NOMO-1 (cell line): ENCODE results near the gene PLEKHJ1.

Experiments
- DNase-seq, 2 experiments: peaks; one replicate each; lab custom pipeline; 2025; ENCODE audit not compliant: unreplicated experiment in 2 of 2; lab: John Stamatoyannopoulos, UW

PLEKHJ1 gene

DNA sequence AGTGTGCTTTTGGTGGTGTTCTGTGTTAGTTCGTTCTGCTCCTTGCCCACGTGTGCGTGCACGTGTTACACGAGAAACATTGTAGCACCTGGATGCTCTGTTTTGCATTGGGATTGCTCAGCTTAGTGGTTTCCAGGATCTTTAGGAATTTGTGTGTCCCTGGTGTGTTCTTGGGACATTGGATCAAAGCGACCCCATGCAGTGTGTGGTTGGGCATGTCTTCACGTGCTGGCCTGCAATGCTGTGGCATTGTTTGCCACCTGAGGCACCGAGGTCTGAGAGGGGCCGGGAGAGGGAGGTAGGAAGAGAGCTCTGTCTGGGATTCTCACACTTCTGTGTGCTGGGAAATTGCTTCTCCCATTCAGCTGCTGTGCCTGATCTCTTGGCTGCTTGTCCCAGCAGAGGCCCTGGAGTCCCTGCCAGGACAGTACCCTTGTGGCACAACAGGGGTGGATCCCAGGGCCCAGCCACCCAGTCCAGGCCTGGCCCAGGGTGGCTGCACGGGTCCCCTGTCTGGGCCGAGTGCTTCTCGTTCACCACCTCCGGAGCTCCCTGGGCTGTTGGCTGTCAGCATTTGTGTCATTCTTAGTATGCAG is 11.3 kb downstream of the PLEKHJ1 start:
- DNase-seq, result no peak

GRCh38 chr19:2223959-2224358 is 12.2 kb downstream of the PLEKHJ1 start:
- no peak for DNase-seq

DNA sequence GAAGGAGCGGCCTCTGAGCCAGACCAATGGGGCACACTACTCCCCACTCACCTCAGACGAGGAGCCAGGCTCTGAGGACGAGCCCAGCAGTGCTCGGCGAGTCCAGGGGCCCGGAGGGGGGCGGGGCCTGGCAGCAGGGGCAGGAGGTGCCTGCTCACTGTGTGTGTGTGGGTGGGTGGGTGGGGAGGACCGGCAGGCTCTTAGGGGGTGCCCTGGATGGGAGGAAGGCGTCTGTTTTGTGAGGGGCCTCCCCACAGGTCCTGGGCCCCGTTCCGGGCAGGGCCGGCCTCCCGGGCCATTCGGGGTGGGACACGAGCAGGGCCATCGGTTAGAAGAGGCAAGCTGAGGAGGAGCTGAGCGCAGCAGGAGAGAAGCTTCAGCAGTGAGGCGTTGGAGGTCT is 12.7 kb downstream of the PLEKHJ1 start:
- no peak for DNase-seq

DNA sequence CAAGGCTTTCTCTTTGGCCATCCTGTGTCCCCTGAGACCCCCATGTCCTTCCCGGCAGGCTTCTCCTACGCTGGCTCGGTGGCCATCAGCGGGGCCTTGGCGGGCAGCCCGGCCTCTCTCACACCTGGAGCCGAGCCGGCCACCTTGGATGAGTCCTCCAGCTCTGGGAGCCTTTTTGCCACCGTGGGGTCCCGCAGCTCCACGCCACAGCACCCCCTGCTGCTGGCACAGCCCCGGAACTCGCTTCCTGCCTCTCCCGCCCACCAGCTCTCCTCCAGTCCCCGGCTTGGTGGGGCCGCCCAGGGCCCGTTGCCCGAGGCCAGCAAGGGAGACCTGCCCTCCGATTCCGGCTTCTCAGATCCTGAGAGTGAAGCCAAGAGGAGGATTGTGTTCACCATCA is 14.2 kb downstream of the PLEKHJ1 start:
- no peak for DNase-seq

GRCh38 chr19:2221250-2221831 is 14.8 kb downstream of the PLEKHJ1 start:
- DNase-seq, result no peak

DNA sequence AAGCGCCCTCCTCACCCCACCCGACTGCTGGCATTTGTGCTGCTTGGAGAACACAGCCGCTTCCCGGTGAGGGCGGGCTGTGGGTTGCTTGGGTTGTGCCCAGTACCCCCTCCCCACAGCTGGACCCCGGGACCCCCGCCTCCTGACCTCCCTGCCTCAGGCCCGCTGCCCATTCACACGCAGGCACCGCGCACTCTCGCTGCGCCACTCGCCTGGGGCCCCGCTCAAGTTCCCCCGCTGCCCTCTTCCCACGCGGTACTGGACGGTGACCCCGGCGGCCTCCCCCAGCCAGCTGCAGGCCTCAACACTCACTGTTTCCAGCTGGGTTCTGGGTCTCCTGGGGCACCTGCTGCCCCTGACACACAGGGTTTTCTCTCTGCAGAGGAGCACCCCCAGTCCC is 16.4 kb downstream of the PLEKHJ1 start:
- no peak for DNase-seq

DNA sequence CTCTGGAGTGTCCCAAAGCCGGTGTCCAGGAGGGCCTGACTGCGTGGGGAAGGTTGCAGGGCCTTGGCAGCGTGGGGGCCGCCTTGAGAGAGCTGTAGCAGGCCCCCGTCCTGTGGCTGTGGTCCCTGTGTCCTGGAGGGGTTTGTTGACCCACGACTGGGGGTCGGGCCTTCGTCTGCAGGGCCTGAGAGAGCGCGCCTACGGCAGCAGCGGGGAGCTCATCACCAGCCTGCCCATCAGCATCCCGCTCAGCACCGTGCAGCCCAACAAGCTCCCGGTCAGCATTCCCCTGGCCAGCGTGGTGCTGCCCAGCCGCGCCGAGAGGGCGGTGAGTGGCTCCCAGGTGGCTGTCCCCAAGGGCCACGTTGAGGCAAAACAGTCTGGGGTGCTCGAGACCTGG is 18.5 kb downstream of the PLEKHJ1 start:
- no peak for DNase-seq

GRCh38 chr19:2216361-2217225 is 19.5 kb downstream of the PLEKHJ1 start:
- no peak for DNase-seq

- no peak for DNase-seq
Measured at GRCh38 chr19:2215281-2215751, 20.8 kb downstream of the PLEKHJ1 start.

GRCh38 chr19:2214251-2214650 is 21.9 kb downstream of the PLEKHJ1 start:
- no peak for DNase-seq

DNA sequence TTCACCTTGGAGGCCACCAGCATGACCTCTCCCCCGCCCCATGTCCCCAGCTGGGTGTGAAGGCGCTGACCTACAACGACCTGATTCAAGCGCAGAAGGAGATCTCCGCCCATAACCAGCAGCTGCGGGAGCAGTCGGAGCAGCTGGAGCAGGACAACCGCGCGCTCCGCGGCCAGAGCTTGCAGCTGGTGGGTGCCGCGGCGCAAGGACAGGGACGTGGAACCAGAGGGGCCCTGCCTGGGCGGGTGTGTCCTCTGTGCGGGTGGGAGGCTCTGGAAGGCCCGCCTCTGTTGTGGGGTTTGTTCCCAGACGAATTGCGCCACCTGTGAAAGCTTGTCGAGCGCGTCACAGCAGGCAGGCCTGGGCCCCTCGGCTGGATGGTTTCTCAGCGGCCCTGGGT is 22.3 kb downstream of the PLEKHJ1 start:
- DNase-seq, result no peak

DNA sequence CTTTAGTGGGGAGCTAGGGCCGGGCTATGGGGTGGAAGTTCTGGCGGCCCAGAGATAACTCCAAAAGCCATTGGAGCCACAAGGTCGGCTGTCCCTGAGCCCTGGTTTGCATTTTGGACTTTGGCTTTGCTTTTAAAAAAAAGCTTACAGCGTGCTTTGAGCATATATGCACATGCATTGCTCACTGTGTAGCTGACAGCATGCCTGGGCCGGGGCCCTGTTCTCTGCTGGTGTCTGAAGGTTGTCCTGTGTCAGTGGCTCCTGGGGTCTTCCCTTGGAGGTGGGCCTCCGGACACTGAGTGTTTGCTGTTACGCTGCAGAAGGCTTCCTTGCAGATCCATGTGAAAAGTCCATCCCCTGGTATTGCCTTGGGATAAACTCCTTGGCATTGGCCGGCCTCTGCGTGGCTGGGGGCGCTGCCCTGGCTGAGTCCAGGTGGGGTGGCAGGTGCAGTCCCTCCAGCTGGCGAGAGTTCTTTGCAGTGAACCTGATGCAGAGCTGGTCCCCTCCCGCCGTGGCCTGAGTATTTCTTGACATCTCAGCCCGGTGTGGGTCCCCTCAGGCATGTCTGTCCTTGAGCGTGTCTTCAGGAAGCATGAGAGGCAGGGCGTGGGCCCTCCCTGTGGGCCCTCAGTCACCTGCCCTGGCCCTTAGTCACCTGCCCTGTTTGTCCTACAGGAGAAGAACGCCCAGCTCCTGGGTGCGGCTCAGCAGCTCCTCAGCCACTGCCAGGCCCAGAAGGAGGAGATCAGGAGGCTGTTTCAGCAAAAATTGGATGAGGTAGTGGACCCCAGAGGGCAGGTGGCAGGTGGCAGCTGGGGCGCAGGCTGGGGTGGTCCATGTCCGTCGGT is 23.0 kb downstream of the PLEKHJ1 start:
- DNase-seq, result no peak

- DNase-seq, result no peak
Measured at GRCh38 chr19:2210987-2211740, 25.0 kb downstream of the PLEKHJ1 start.

GRCh38 chr19:2210206-2210605 is 25.9 kb downstream of the PLEKHJ1 start:
- DNase-seq, result no peak

DNA sequence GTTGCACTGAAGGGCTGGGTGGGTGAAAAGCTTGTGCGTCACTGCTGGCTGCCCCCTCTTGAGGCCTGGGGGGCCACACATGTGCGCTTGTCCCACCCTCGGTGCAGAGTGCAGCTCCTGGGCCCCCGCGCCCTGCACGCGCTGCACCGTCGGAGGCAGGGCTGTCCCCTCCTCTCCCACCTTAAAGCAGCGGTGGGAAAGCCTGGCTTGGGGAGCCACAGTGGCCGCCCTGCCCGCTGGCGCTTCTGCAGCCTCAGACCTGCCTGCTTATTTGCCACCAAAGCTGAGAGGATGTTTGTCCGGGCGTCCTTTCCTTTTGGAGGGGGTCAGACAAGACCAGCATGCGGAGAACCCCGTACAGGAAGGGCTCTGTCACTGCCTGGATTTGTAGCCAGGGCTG is 26.7 kb downstream of the PLEKHJ1 start:
- no peak for DNase-seq

DNA sequence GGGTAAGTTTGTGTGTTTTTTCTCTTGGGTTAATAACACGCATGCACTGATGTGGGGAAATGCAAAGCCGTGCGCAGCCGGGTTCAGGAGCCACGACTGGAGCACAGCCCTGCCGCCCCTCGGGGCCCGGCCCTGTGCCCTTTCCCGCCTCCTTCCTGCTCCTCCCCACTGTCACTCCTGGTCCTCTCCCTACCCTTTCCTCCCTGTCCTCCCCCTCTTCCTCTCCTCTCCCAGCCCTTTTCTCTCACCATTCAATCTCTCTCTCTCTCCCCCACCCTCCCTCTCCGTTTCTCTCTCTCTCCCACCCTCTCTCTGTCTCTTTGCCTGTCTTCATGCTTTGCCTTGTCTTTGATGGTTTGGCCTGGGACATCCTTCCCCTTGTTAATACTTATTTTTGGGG is 27.2 kb downstream of the PLEKHJ1 start:
- no peak for DNase-seq

GRCh38 chr19:2207991-2208860 is 27.9 kb downstream of the PLEKHJ1 start:
- DNase-seq, result no peak

GRCh38 chr19:2207008-2207407 is 29.1 kb downstream of the PLEKHJ1 start:
- no peak for DNase-seq

DNA sequence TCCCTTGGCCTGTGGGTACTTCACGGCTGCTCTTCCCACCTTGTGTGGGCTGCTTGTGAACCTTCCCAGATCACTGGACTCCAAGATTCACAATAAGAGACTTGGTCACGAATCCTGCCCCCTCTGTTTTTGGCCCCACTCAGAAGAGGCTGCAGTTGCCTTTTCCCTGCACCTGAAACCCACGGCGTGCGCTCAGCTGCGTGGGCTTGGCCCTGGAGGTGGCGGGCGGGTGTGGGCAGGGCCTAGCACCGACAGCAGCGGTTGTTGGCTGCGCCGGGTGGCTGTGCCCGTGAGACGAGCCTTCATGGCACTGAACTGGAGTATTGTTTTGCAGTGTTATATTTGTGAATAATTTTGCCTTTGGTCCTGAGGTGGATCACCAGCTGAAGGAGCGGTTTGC is 33.8 kb downstream of the PLEKHJ1 start:
- DNase-seq, result no peak
